HCT116 (cell line): ENCODE data around the gene POU6F1.

Experiments used
- CBX3 ChIP-seq: IDR thresholded peaks from 2 replicates; pipeline ENCODE4 v1.6.1; 2012; ENCODE audit warnings: low read depth
- ELF1 ChIP-seq: IDR thresholded peaks from 2 replicates; pipeline ENCODE4 v1.6.1; 2012; ENCODE audit warnings: low read depth, borderline replicate concordance
- EZH2 ChIP-seq: fragments of 200-600 bp; sonication (generic); IDR thresholded peaks from 2 replicates; pipeline ENCODE4 v1.6.1; 2017; ENCODE audit warnings: antibody characterized with exemption, mixed run types
- FOSL1 ChIP-seq: IDR thresholded peaks from 2 replicates; pipeline ENCODE4 v1.6.1; 2012; ENCODE audit warnings: low read depth
- POLR2A ChIP-seq: IDR thresholded peaks from 2 replicates; pipeline ENCODE4 v1.7.0; 2011; ENCODE audit warnings: borderline replicate concordance; ENCODE audit not compliant: insufficient read depth, insufficient read length; ENCODE audit errors: extremely low read depth
- POLR2AphosphoS5 ChIP-seq: IDR thresholded peaks from 2 replicates; pipeline ENCODE4 v1.6.1; 2011; ENCODE audit warnings: mild to moderate bottlenecking, low read depth, low read length, moderate library complexity
- RAD21 ChIP-seq: IDR thresholded peaks from 2 replicates; pipeline ENCODE4 v1.6.1; 2012; ENCODE audit warnings: low read depth, mild to moderate bottlenecking
- REST ChIP-seq: IDR thresholded peaks from 2 replicates; pipeline ENCODE4 v1.6.1; 2012; ENCODE audit warnings: low read depth
- SP1 ChIP-seq: IDR thresholded peaks from 2 replicates; pipeline ENCODE4 v1.6.1; 2012; ENCODE audit warnings: low read depth
- SRF ChIP-seq: IDR thresholded peaks from 2 replicates; pipeline ENCODE4 v1.6.1; 2012; ENCODE audit warnings: low read depth
- ZFX ChIP-seq: fragments of 450-650 bp; IDR thresholded peaks from 2 replicates; pipeline ENCODE4 v1.6.1; 2017
- ZNF274 ChIP-seq: fragments of 200-500 bp; sonication (Bioruptor generic); IDR thresholded peaks from 2 replicates; pipeline ENCODE4 v1.6.1; 2014; ENCODE audit warnings: mild to moderate bottlenecking, low read depth, low read length, inconsistent platforms
- TF ChIP-seq, protein P1 (sequence below), 3 experiments: fragments of 200-600 bp in 1 of 3; sonication (generic) in 1 of 3; IDR thresholded peaks in 2 of 3; conservative IDR thresholded peaks in 1 of 3; 2 replicates each; pipeline ENCODE4 v1.5.1; 2012 to 2017; ENCODE audit warnings: low read depth in 2 of 3, low read length in 2 of 3, antibody characterized with exemption in 1 of 3, borderline replicate concordance in 1 of 3, control low read depth in 1 of 3, mild to moderate bottlenecking in 1 of 3, mixed read lengths in 1 of 3, mixed run types in 1 of 3, moderate library complexity in 1 of 3; ENCODE audit not compliant: insufficient read depth in 1 of 3
- TF ChIP-seq, protein P2 (sequence below): IDR thresholded peaks from 2 replicates; pipeline ENCODE4 v1.6.1; 2012

DNA sequence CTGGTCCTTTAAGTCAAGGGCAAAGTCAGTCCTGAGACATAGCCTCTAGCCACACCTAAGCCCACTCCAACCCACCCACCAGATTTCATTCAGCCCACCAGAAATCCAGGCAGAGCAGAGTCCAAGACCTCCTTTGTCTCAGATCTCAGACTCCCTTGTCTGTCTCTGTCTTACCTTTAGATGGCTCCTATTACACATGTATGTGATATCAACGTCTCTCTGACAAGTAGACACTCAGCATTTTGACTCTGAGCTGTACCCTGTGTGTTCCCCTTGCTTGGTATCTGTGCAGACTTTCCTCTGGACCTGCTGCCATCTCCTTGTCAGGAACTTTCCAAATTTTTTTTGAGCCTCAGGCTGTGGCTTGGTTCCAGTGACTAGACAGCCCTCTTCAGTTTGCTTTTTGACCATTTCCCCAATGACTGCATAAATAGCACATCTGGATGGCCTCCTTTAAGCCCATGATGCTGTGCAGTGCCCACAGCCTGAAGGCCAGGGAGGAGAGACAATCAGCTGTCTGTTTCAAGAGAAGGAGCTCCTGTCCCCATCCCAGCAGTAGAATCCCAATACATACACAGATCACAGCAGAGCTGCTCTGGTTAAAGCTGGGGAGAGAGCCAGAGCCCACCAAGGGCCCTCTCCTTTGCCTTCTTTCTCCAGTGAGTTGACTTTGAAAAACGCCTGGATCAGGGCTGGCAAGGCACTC is 7.0 kb downstream of the POU6F1 start:
- no peak for TF ChIP-seq ZNF274
- TF ChIP-seq ZFX = no peak
- TF ChIP-seq POLR2A = no peak
- no peak for TF ChIP-seq REST
- TF ChIP-seq SP1 = no peak
- TF ChIP-seq, protein P1, sequence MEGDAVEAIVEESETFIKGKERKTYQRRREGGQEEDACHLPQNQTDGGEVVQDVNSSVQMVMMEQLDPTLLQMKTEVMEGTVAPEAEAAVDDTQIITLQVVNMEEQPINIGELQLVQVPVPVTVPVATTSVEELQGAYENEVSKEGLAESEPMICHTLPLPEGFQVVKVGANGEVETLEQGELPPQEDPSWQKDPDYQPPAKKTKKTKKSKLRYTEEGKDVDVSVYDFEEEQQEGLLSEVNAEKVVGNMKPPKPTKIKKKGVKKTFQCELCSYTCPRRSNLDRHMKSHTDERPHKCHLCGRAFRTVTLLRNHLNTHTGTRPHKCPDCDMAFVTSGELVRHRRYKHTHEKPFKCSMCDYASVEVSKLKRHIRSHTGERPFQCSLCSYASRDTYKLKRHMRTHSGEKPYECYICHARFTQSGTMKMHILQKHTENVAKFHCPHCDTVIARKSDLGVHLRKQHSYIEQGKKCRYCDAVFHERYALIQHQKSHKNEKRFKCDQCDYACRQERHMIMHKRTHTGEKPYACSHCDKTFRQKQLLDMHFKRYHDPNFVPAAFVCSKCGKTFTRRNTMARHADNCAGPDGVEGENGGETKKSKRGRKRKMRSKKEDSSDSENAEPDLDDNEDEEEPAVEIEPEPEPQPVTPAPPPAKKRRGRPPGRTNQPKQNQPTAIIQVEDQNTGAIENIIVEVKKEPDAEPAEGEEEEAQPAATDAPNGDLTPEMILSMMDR (IDR thresholded peaks at IDR 0.05 in 2 of 3, conservative IDR thresholded peaks at IDR 0.05 in 1 of 3; ENCODE audit: borderline replicate concordance in 1 of 3, insufficient read depth in 1 of 3, low read depth in 2 of 3, low read length in 2 of 3) = no peak
- TF ChIP-seq POLR2AphosphoS5 = no peak
- no peak for TF ChIP-seq RAD21
- TF ChIP-seq, protein P2, sequence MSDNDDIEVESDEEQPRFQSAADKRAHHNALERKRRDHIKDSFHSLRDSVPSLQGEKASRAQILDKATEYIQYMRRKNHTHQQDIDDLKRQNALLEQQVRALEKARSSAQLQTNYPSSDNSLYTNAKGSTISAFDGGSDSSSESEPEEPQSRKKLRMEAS = no peak
- no peak for TF ChIP-seq ELF1
- no peak for TF ChIP-seq FOSL1
- TF ChIP-seq EZH2 = no peak
- no peak for TF ChIP-seq CBX3
- no peak for TF ChIP-seq SRF
